SK-N-MC (cell line): Measurements from ENCODE around the gene BBS4.

Experiments used
- DNase-seq: peaks from one replicate; pipeline ENCODE4 v3.0.0-alpha.2; 2011; ENCODE audit warnings: low read depth, low spot score
- H3K27ac ChIP-seq: fragments of 200-600 bp; sonication (generic); 2 replicates; pipeline ENCODE4 v1.5.1; 2016; ENCODE audit warnings: mixed run types
- H3K36me3 ChIP-seq: fragments of 200-600 bp; sonication (generic); 2 replicates; pipeline ENCODE4 v1.6.1; 2017; ENCODE audit warnings: antibody characterized with exemption, low read length, mixed read lengths; ENCODE audit not compliant: insufficient read depth
- H3K4me3 ChIP-seq: fragments of 200-600 bp; sonication (generic); 2 replicates; pipeline ENCODE4 v1.5.1; 2016
- H3K9ac ChIP-seq: fragments of 200-600 bp; sonication (generic); 2 replicates; pipeline ENCODE4 v1.8.0; 2017; ENCODE audit warnings: mixed run types, mixed read lengths; ENCODE audit not compliant: insufficient read length
- H3K9me3 ChIP-seq: fragments of 200-600 bp; sonication (generic); 2 replicates; pipeline ENCODE4 v1.6.1; 2017; ENCODE audit warnings: low read depth, mild to moderate bottlenecking, antibody characterized with exemption, low read length, moderate library complexity, mixed read lengths
- EZH2 ChIP-seq: fragments of 200-600 bp; sonication (generic); IDR thresholded peaks from one replicate; pipeline ENCODE4 v1.6.1; 2017; ENCODE audit warnings: antibody characterized with exemption
- FOXP2 ChIP-seq: optimal IDR thresholded peaks from 2 replicates; pipeline ENCODE3; 2011; ENCODE audit warnings: mild to moderate bottlenecking, moderate library complexity; ENCODE audit not compliant: insufficient read depth; ENCODE audit errors: extremely low read length, control extremely low read depth
- POLR2AphosphoS5 ChIP-seq: IDR thresholded peaks from 2 replicates; pipeline ENCODE4 v1.6.1; 2012; ENCODE audit warnings: mild to moderate bottlenecking, low read depth, low read length, borderline replicate concordance

BBS4 gene

GRCh38 chr15:72751751-72752455 lies 65.9 kb downstream of the BBS4 start:
- H3K9me3 ChIP-seq = no peaks in the 10 kb centered on the region
- no peak for TF ChIP-seq POLR2AphosphoS5
- no peak for TF ChIP-seq EZH2
- no peak for TF ChIP-seq FOXP2
- no peak overlapping the region for H3K4me3 ChIP-seq
- H3K27ac ChIP-seq = peak overlapping the region; percentile 26; the same call in 1 of the 2 replicates
- H3K9ac ChIP-seq = no peak overlapping the region
- H3K36me3 ChIP-seq = peaks cover 45% of the 10 kb centered on the region
- DNase-seq = peak; percentile 22

GRCh38 chr15:72754096-72754495 lies 68.1 kb downstream of the BBS4 start:
- Histone ChIP-seq H3K4me3 (no peak overlapping the region), H3K9me3 (no peaks in the 10 kb centered on the region), H3K36me3 (peaks cover 45% of the 10 kb centered on the region), H3K9ac (no peak overlapping the region), H3K27ac (no peak overlapping the region)
- TF ChIP-seq EZH2 = no peak
- no peak for TF ChIP-seq POLR2AphosphoS5
- TF ChIP-seq FOXP2 = no peak
- no peak for DNase-seq

GRCh38 chr15:72758182-72758581 lies 72.2 kb downstream of the BBS4 start:
- Histone ChIP-seq H3K9me3 (no peaks in the 10 kb centered on the region), H3K27ac (no peak overlapping the region), H3K4me3 (no peak overlapping the region), H3K9ac (no peak overlapping the region), H3K36me3 (peaks cover 22% of the 10 kb centered on the region; the same call in 1 of the 2 replicates)
- DNase-seq = no peak
- TF ChIP-seq FOXP2 = no peak
- TF ChIP-seq EZH2 = no peak
- TF ChIP-seq POLR2AphosphoS5 = no peak

GRCh38 chr15:72760590-72761260 lies 74.7 kb downstream of the BBS4 start:
- no peak for DNase-seq
- Histone ChIP-seq H3K9me3 (no peaks in the 10 kb centered on the region), H3K9ac (no peak overlapping the region), H3K36me3 (peaks cover 5% of the 10 kb centered on the region; the same call in 1 of the 2 replicates), H3K4me3 (no peak overlapping the region), H3K27ac (no peak overlapping the region)
- TF ChIP-seq EZH2 (no peak), FOXP2 (no peak), POLR2AphosphoS5 (no peak)

- H3K36me3 ChIP-seq = peaks cover 41% of the 10 kb centered on the region
These were observed 78.6 kb downstream of the BBS4 start for GRCh38 chr15:72764656-72765055.

GRCh38 chr15:72766025-72766424 lies 80.0 kb downstream of the BBS4 start:
- no peak overlapping the region for H3K4me3 ChIP-seq
- H3K36me3 ChIP-seq = peaks cover 47% of the 10 kb centered on the region
- H3K27ac ChIP-seq = no peak overlapping the region
- TF ChIP-seq POLR2AphosphoS5 = no peak
- no peak for TF ChIP-seq FOXP2
- no peak for TF ChIP-seq EZH2
- H3K9ac ChIP-seq = no peak overlapping the region
- peaks cover 3% of the 10 kb centered on the region; the same call in 1 of the 2 replicates for H3K9me3 ChIP-seq
- no peak for DNase-seq

More at GRCh38 chr15:72764656-72765055, 78.6 kb downstream of the BBS4 start:
- no peak overlapping the region for H3K4me3 ChIP-seq
- H3K27ac ChIP-seq = no peak overlapping the region
- peaks cover 3% of the 10 kb centered on the region; the same call in 1 of the 2 replicates for H3K9me3 ChIP-seq
- H3K9ac ChIP-seq = no peak overlapping the region
- no peak for DNase-seq
- no peak for TF ChIP-seq EZH2
- no peak for TF ChIP-seq FOXP2
- TF ChIP-seq POLR2AphosphoS5 = no peak

- TF ChIP-seq EZH2 = no peak
- TF ChIP-seq FOXP2 = no peak
- no peak for TF ChIP-seq POLR2AphosphoS5
- Histone ChIP-seq H3K9me3 (peaks cover 3% of the 10 kb centered on the region; the same call in 1 of the 2 replicates), H3K9ac (no peak overlapping the region), H3K27ac (no peak overlapping the region), H3K4me3 (no peak overlapping the region), H3K36me3 (peaks cover 51% of the 10 kb centered on the region)
- DNase-seq = no peak
These were observed 80.8 kb downstream of the BBS4 start for GRCh38 chr15:72766780-72767179.

GRCh38 chr15:72770673-72771328 lies 84.8 kb downstream of the BBS4 start:
- Histone ChIP-seq H3K27ac (no peak overlapping the region), H3K36me3 (peaks cover 61% of the 10 kb centered on the region), H3K9me3 (peaks cover 3% of the 10 kb centered on the region; the same call in 1 of the 2 replicates), H3K9ac (no peak overlapping the region), H3K4me3 (no peak overlapping the region)
- DNase-seq = no peak
- TF ChIP-seq FOXP2 (no peak), EZH2 (no peak), POLR2AphosphoS5 (no peak)
